Astrocyte (in vitro differentiated cells and primary cell): ENCODE data around the gene AMMECR1L.

Source experiments
- CTCF ChIP-seq: IDR thresholded peaks from 2 replicates; pipeline ENCODE4 v1.5.1; 2011; ENCODE audit warnings: low read depth, mild to moderate bottlenecking, inconsistent platforms, low read length, moderate library complexity; ENCODE audit not compliant: insufficient read depth
- EZH2 ChIP-seq: IDR thresholded peaks from 2 replicates; pipeline ENCODE4 v1.6.1; 2012; ENCODE audit warnings: mild to moderate bottlenecking, low read length, inconsistent platforms; ENCODE audit not compliant: insufficient read depth

GRCh38 chr2:127852388-127852787, 33.4 kb downstream of the AMMECR1L start:
- TF ChIP-seq CTCF (no peak), EZH2 (no peak)
